GM15510 (cell line): ENCODE measurements around the gene ARHGEF7.

Experiments
- POLR2A ChIP-seq: IDR thresholded peaks from 3 replicates; pipeline ENCODE4 v1.6.1; 2011; ENCODE audit warnings: borderline replicate concordance; ENCODE audit not compliant: insufficient read length; ENCODE audit errors: extremely low read depth

ARHGEF7 gene

GRCh38 chr13:111345682-111346081, 230.6 kb downstream of the ARHGEF7 start:
- TF ChIP-seq POLR2A: no peak

- no peak for TF ChIP-seq POLR2A
Observed at GRCh38 chr13:111346101-111346680, 231.1 kb downstream of the ARHGEF7 start.

DNA sequence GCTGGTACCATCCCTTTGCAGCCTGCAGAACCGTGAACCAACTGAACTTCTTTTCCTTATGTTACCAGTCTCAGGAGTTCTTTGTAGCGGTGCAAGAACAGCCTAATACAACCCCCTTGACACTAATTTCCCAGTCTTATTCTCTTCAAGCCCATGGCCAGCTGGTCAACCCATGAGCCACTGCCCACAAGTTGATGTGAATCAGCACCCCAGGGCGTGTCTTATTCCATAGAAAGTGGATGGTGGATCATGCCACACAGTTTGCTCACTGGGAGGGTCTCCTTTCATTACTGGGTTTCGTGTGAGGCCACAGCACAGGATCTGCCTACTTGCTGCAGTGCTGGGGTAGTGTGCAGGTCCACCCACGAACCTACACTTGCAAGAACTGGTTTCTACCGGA, 232.3 kb downstream of the ARHGEF7 start:
- no peak for TF ChIP-seq POLR2A

GRCh38 chr13:111353508-111353907, 238.4 kb downstream of the ARHGEF7 start:
- no peak for TF ChIP-seq POLR2A

DNA sequence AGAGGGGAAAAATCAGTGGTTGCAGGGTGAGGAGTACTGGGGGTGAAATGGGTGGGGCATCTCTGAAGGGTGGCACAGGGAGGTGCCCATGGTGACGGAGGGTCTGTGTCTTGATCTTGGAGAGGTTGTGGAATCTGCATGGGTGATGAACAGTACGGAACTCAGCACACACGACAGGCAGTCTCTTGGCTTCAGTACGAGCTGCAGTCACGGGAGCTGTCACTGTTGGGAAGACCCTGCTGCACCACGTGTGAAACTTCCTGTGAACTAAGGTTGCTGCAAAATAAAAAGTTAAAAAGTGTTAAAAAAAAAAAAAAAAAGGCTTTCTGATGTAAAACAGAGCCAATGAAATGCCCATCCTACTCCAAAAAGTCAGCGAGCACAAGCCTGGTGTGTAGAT, 239.7 kb downstream of the ARHGEF7 start:
- no peak for TF ChIP-seq POLR2A
